ENCODE data around the gene BOK. TPM values are rescaled to one million over a fixed set of nuclear protein-coding genes. Genes with fewer than 3 reads are reported as not detected.
A peak's percentile ranks its signal among the peaks of the same experiment; 100 is the strongest.

The BOK gene
- total RNA-seq, 1 experiment from 2014 or later = 33.9 TPM

DNA sequence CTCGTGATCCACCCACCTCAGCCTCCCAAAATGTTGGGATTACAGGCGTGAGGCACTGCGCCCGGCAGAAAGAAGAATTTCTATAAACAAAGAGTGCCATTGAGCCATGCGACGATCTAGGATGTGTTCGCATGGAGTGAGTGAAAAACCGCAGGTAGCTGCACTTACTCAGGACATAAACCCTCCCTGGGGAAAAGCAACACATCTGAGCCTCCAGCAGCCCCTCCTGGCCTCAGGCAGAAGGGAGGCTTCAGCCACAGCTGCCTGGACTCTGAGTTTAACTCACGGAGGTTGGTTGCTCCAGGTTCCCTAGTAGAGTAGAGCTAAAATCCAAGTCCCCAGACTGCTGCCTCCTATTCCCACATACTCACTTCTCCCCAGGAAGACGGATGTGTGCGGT is 38.9 kb upstream of the BOK start:
- no peak overlapping the region for H2BK12ac ChIP-seq (ENCODE audit: insufficient read length, low read depth, low read length)
- H2AFZ ChIP-seq (ENCODE audit: low read length) = no peak overlapping the region
- H4K5ac ChIP-seq (ENCODE audit: insufficient read length, low read depth, low read length) = no peak overlapping the region
- H3K4me3 Mint-ChIP-seq = 0 out of 5 replicates have a peak overlapping the region, but pooled peaks of 1 of the 2 experiments have one; percentile 44
- no peak overlapping the region for H3K27ac Mint-ChIP-seq
- H3K79me2 ChIP-seq (ENCODE audit: insufficient read depth, low read length) = no peaks in the 10 kb centered on the region
- no peaks in the 10 kb centered on the region for H3K79me1 ChIP-seq (ENCODE audit: insufficient read depth, low read depth, low read length, poor library complexity, severe bottlenecking)
- H2AK5ac ChIP-seq (ENCODE audit: insufficient read length, low read length) = no peak overlapping the region
- H3K27ac ChIP-seq (ENCODE audit: insufficient read length, low read depth, low read length) = no peak overlapping the region
- H3K36me3 Mint-ChIP-seq (ENCODE audit: insufficient read depth in 1 of 3, low read depth in 3 of 3) = peaks cover 5 to 9% (median 6%) of the 10 kb centered on the region in 3 experiments; a peak in 4 of 7 replicates
- H3K4me2 ChIP-seq (ENCODE audit: insufficient read depth, insufficient read length, low read length) = no peak overlapping the region
- H3K23ac ChIP-seq (ENCODE audit: insufficient read length, low read depth, low read length) = no peak overlapping the region
- H3K4me1 ChIP-seq (ENCODE audit: insufficient read depth, low read length) = no peaks in the 10 kb centered on the region
- H4K91ac ChIP-seq (ENCODE audit: insufficient read length, low read depth, low read length) = no peak overlapping the region
- H3K18ac ChIP-seq (ENCODE audit: insufficient read length, low read depth, low read length) = no peak overlapping the region
- peaks cover 2% of the 10 kb centered on the region for H4K20me1 ChIP-seq (ENCODE audit: control insufficient read depth, insufficient read depth, insufficient read length)
- TF ChIP-seq, protein P1, sequence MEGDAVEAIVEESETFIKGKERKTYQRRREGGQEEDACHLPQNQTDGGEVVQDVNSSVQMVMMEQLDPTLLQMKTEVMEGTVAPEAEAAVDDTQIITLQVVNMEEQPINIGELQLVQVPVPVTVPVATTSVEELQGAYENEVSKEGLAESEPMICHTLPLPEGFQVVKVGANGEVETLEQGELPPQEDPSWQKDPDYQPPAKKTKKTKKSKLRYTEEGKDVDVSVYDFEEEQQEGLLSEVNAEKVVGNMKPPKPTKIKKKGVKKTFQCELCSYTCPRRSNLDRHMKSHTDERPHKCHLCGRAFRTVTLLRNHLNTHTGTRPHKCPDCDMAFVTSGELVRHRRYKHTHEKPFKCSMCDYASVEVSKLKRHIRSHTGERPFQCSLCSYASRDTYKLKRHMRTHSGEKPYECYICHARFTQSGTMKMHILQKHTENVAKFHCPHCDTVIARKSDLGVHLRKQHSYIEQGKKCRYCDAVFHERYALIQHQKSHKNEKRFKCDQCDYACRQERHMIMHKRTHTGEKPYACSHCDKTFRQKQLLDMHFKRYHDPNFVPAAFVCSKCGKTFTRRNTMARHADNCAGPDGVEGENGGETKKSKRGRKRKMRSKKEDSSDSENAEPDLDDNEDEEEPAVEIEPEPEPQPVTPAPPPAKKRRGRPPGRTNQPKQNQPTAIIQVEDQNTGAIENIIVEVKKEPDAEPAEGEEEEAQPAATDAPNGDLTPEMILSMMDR (conservative IDR thresholded peaks at IDR 0.05) = no peak
- peaks cover 3 to 6% of the 10 kb centered on the region in 2 experiments; a peak in 3 of 5 replicates for H3K9me3 Mint-ChIP-seq
- H3K14ac ChIP-seq (ENCODE audit: insufficient read depth, low read length) = no peak overlapping the region
- no peaks in the 10 kb centered on the region for H3K9me3 ChIP-seq (ENCODE audit: control insufficient read depth, low read depth, low read length)
- H3K27me3 Mint-ChIP-seq (ENCODE audit: low read depth) = no peaks in the 10 kb centered on the region; the same call in 1 of the 2 replicates
- H3K4me1 Mint-ChIP-seq = peaks cover 9% of the 10 kb centered on the region in 2 experiments
- H2BK120ac ChIP-seq (ENCODE audit: low read depth, low read length, poor library complexity, severe bottlenecking) = no peak overlapping the region
- no peak overlapping the region for H3K4ac ChIP-seq (ENCODE audit: low read depth, low read length)
- H3K9ac ChIP-seq (ENCODE audit: extremely low read depth, insufficient read length, low read length) = no peak overlapping the region
- no peak overlapping the region for H2BK20ac ChIP-seq (ENCODE audit: low read depth, low read length, poor library complexity, severe bottlenecking)
- WGBS (ENCODE audit: extremely low coverage, insufficient read length, low lambda C conversion rate) = no CpG with 5 or more reads among the region's 11 CpGs
- no peak overlapping the region for H2BK5ac ChIP-seq (ENCODE audit: insufficient read length, low read length)
- H2BK15ac ChIP-seq (ENCODE audit: low read depth, low read length) = no peak overlapping the region
- no peak overlapping the region for H3K56ac ChIP-seq (ENCODE audit: insufficient read length, low read depth, low read length)
- DNase-seq = no peak
- no peaks in the 10 kb centered on the region for H3K27me3 ChIP-seq (ENCODE audit: insufficient read depth, low read length)
- H3K23me2 ChIP-seq (ENCODE audit: insufficient read length, low read depth, low read length, poor library complexity, severe bottlenecking) = no peaks in the 10 kb centered on the region
- no peak overlapping the region for H4K8ac ChIP-seq (replicated peaks; ENCODE audit: insufficient read length, low read depth, low read length)
- H3T11ph ChIP-seq (ENCODE audit: low read length) = no peak overlapping the region
